Measurements from ENCODE around the gene VAPB.

DNA sequence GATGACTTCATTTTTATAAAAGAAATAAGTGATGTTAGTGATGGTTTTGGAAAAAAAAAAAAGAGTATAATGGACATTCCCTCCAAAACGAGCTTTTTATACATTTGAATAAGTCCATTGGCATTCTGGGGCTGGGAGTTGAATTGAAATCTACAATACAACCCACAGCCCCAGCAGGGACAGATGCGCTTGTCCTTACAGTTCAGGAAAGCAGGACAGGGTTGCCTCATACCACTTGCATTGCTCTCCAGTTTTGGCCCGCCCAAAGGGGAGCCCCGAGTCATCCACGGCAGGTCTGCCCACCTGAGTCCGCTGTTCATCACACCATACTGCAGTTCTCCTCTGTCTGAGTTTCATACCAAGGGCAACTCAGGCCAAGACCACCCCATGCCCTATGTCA, 46.2 kb downstream of the VAPB start:
- TF ChIP-seq ZBTB21 (tag by site-specific recombination; IDR thresholded peaks at IDR 0.05) (no peak), ZNF501 (tag by site-specific recombination; IDR thresholded peaks at IDR 0.05) (no peak), CTCF (tag by site-specific recombination; IDR thresholded peaks at IDR 0.05) (no peak), ZNF274 (IDR thresholded peaks at IDR 0.05; ENCODE audit: low read length) (no peak), ZNF274 (tag by site-specific recombination; IDR thresholded peaks at IDR 0.05; ENCODE audit: borderline replicate concordance) (no peak), ZNF621 (tag by site-specific recombination; IDR thresholded peaks at IDR 0.05) (no peak), ZNF561 (tag by site-specific recombination; IDR thresholded peaks at IDR 0.05; ENCODE audit: borderline replicate concordance) (no peak)

Measured in HEK293 (cell line).